Coronary artery (tissue), 2 donors: ENCODE results near the gene ACOX3.

Experiments
- DNase-seq: peaks from one replicate; pipeline ENCODE4 v3.0.0-alpha.2; 2017; ENCODE audit warnings: low spot score
- H3K27ac ChIP-seq, 2 donors: fragments of 200-600 bp; sonication (generic); one replicate each; pipeline ENCODE4 v1.5.1; 2016 to 2019
- H3K4me3 ChIP-seq: fragments of 200-600 bp; sonication (generic); 2 replicates; pipeline ENCODE4 v1.5.1; 2016; ENCODE audit warnings: mild to moderate bottlenecking, moderate library complexity
- TF ChIP-seq, protein P1 (sequence below): fragments of 200-600 bp; sonication (generic); IDR thresholded peaks from one replicate; pipeline ENCODE4 v1.5.1; 2019; ENCODE audit warnings: antibody characterized with exemption

ACOX3 gene

GRCh38 chr4:8373270-8373972, 67.1 kb downstream of the ACOX3 start:
- TF ChIP-seq, protein P1, sequence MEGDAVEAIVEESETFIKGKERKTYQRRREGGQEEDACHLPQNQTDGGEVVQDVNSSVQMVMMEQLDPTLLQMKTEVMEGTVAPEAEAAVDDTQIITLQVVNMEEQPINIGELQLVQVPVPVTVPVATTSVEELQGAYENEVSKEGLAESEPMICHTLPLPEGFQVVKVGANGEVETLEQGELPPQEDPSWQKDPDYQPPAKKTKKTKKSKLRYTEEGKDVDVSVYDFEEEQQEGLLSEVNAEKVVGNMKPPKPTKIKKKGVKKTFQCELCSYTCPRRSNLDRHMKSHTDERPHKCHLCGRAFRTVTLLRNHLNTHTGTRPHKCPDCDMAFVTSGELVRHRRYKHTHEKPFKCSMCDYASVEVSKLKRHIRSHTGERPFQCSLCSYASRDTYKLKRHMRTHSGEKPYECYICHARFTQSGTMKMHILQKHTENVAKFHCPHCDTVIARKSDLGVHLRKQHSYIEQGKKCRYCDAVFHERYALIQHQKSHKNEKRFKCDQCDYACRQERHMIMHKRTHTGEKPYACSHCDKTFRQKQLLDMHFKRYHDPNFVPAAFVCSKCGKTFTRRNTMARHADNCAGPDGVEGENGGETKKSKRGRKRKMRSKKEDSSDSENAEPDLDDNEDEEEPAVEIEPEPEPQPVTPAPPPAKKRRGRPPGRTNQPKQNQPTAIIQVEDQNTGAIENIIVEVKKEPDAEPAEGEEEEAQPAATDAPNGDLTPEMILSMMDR, result no peak
- Histone ChIP-seq H3K27ac (no peak overlapping the region), H3K4me3 (no peak overlapping the region)
- no peak for DNase-seq

DNA sequence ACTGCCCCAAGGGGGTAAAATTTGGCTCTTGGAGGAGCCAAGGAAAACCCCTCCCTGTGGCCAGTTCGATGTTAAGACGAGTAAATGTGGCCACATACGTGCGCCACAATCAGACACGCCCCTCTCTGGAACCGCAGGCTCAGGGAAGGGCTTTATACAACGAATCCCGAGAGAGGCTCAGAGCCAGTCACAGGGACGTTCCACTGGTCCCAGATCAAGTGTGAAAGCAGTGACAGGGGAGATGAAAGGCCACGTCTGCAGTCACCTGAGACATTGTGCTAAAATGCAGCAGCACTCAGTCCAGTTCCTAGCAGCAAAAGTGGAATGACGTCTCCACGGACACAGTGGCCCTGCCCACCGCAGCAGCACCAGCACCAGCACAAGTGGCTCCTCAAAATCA, 68.0 kb downstream of the ACOX3 start:
- TF ChIP-seq, protein P1, result no peak
- no peak for DNase-seq
- Histone ChIP-seq H3K27ac (no peak overlapping the region), H3K4me3 (no peak overlapping the region)

DNA sequence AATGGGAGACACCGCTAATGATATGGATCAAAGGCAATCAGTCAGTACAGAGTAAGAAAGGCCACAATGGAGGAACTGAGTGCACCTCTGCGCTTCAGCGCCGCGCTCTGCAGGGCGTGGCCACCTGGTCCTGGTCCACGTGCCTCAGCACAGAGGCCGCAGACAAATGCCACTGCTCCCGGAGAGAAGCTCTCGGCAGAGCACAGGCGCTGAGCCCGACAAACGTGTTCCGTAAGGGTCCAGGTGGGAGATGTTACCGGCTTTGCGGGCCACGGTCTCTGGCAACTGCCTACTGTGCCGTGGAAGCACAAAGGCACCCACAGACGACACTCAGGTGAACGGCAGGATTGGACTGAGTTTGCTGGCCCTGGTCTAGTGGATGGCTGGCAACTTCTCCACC, 68.9 kb downstream of the ACOX3 start:
- Histone ChIP-seq H3K4me3 (no peak overlapping the region), H3K27ac (no peak overlapping the region)
- no peak for DNase-seq
- TF ChIP-seq, protein P1, result no peak

DNA sequence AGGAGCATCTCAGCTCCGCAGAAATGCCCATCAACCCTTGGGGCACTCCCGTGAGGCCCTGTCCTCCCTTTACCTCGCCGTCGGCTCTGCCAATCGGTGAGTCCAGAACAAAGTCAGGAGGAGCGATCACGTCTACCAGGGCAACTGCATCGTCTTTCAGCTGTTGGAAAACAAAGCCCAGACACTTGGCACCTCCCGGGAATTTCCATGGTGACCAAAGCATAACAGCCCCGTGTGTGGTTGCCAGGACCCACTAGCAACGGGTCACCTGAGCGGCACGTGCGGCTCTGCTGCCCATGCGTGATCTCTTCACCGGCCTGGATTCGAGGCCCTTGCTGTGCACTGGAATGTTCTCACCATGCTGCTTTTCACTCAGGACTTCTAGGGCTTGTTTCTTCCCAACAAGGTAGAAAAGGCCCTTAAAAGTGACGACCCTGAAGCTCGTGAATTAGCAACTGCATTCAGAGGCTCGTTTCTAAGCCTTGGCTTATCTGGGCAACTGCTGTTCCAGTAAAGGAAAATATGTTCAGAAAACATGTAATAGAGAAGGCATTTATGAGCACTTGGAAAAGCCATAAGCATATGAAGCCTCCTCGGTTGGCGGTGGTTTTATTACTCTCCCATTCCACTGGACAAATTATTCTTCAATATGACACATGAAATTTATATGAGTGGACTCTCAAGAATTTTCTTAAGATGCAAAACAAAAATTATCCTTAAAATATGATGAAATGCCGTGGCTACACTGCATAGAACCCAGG, 69.5 kb downstream of the ACOX3 start:
- Histone ChIP-seq H3K4me3 (no peak overlapping the region), H3K27ac (no peak overlapping the region)
- TF ChIP-seq, protein P1, result no peak
- DNase-seq, result no peak

DNA sequence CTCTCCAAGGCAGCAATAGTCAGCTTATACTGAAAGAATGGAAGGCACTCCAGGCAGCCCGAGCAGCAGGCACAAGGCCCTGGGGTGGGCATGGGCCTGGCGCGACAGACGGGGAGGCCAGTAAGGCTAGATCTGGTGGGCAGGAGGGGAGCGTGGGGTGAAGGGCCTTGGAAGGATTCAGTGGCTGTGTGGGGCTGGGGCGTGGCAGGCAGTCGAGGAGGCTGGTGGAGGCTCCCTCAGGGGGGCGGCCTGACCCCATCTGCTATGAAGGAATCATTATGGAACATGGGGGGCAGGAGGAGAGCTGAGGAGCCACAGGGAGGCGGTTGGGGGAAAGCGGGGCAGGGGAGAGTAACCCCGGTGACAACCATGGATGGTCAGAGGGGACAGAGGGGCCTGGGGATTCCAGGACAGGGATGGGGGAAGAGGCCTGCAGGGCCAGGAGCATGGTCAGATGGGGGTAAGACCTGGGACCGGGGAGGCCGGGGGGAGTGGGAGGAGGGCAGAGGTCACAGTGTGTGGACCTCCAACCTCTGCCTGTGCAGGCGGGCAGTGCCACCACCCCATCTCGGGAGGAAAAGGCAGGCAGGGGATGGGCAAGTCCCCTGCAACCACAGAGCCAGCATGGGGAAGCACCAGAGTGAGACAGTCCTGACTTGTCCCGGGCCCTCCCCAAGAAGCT, 70.3 kb downstream of the ACOX3 start:
- no peak overlapping the region for H3K27ac ChIP-seq
- TF ChIP-seq, protein P1, result no peak
- no peak overlapping the region for H3K4me3 ChIP-seq
- DNase-seq, result no peak

GRCh38 chr4:8369426-8370105, 71.0 kb downstream of the ACOX3 start:
- Histone ChIP-seq H3K4me3 (no peak overlapping the region), H3K27ac (no peak overlapping the region)
- no peak for DNase-seq
- TF ChIP-seq, protein P1, result no peak
